Activated CD4-positive, alpha-beta T cell treated with anti-CD3 and anti-CD28 coated beads for 1 hour (primary cell): Measurements from ENCODE around the gene PAX8.
A peak's percentile ranks its signal among the peaks of the same experiment; 100 is the strongest.

Experiments used
- DNase-seq: peaks from one replicate; pipeline ENCODE4 v3.0.0-alpha.2; 2020

The PAX8 gene

GRCh38 chr2:113179446-113180045 is 99.2 kb downstream of the PAX8 start:
- DNase-seq, result no peak

GRCh38 chr2:113178891-113179290 is 99.8 kb downstream of the PAX8 start:
- DNase-seq, result no peak

GRCh38 chr2:113178069-113178746 is 100.5 kb downstream of the PAX8 start:
- no peak for DNase-seq

- DNase-seq, result no peak
Observed at GRCh38 chr2:113176696-113177355, 101.9 kb downstream of the PAX8 start.

- DNase-seq, result no peak
Observed at GRCh38 chr2:113175736-113176695, 102.7 kb downstream of the PAX8 start.

GRCh38 chr2:113175042-113175628 is 103.6 kb downstream of the PAX8 start:
- DNase-seq, result no peak

- DNase-seq, result no peak
Observed at GRCh38 chr2:113174376-113174750, 104.4 kb downstream of the PAX8 start.

- peak; percentile 73 for DNase-seq
Observed at GRCh38 chr2:113173542-113174375, 105.0 kb downstream of the PAX8 start, which contains the start of gene PSD4. Gene PSD4, plus strand, starts transcription at chr2:113173971. Its CDS starts 8,486 bp downstream, at chr2:113182457.

- DNase-seq, result no peak
Observed at GRCh38 chr2:113172721-113173541, 105.8 kb downstream of the PAX8 start.

GRCh38 chr2:113171334-113172075 is 107.2 kb downstream of the PAX8 start:
- DNase-seq, result no peak

GRCh38 chr2:113169586-113169985 is 109.1 kb downstream of the PAX8 start:
- DNase-seq, result no peak

GRCh38 chr2:113169002-113169530 is 109.7 kb downstream of the PAX8 start:
- no peak for DNase-seq

- no peak for DNase-seq
Observed at GRCh38 chr2:113167962-113168340, 110.8 kb downstream of the PAX8 start.

GRCh38 chr2:113167115-113167932 is 111.4 kb downstream of the PAX8 start:
- DNase-seq, result peak; percentile 25

GRCh38 chr2:113166187-113166645 is 112.5 kb downstream of the PAX8 start:
- no peak for DNase-seq
